GM12878 (cell line): ENCODE measurements around the gene NLRC3. TPM values are rescaled to one million over a fixed set of nuclear protein-coding genes. Genes with fewer than 3 reads are reported as not detected.

Experiments used
- ATAC-seq: fragments of 200-7000 bp; cut with Tn5 transposase; 3 replicates; pipeline ENCODE4 v1.9.1; 2020; ENCODE audit warnings: mild to moderate bottlenecking, moderate library complexity
- BruUV-seq: library from RNA; stranded (reverse); fragments of 400-500 nt; replicated peaks from 2 replicates; lab custom pipeline; 2021; lab: Mats Ljungman, UMichigan
- CTCF ChIA-PET: fragments of 300-600 bp; sonication (Branson Sonifier 250); formaldehyde crosslinking; extraction: SDS; loops from one replicate; lab custom pipeline; 2021; ENCODE audit warnings: inconsistent platforms; lab: Yijun Ruan, JAX
- POLR2A ChIA-PET: fragments of 350-600 bp; formaldehyde crosslinking; extraction: SDS; loops from one replicate; lab custom pipeline; 2021; ENCODE audit warnings: inconsistent platforms; lab: Charles Lee
- RAD21 ChIA-PET: fragments of 300-600 bp; sonication (Branson Sonifier 250); formaldehyde crosslinking; loops from one replicate; lab custom pipeline; 2023; ENCODE audit warnings: antibody characterized with exemption; ENCODE audit not compliant: unreplicated experiment; lab: Charles Lee
- SMC1A ChIA-PET: fragments of 300-600 bp; sonication (Branson Sonifier 250); formaldehyde crosslinking; loops from one replicate; lab custom pipeline; 2023; ENCODE audit not compliant: unreplicated experiment, uncharacterized antibody; lab: Charles Lee
- DNase-seq: peaks from one replicate; pipeline ENCODE4 v3.0.0-alpha.2; 2011; ENCODE audit warnings: low read depth, low spot score
- FAIRE-seq: peaks from 3 replicates; lab custom pipeline; 2011; peaks lifted over from hg19 to GRCh38; lab: Jason Lieb, UNC
- H2AFZ ChIP-seq: 2 replicates; pipeline ENCODE4 v1.6.0; 2011; ENCODE audit warnings: low read depth, low read length, control low read depth; ENCODE audit not compliant: control insufficient read depth
- H3K27ac ChIP-seq: 2 replicates; pipeline ENCODE4 v1.5.1; 2011; ENCODE audit warnings: control low read depth; ENCODE audit not compliant: control insufficient read depth, insufficient read depth
- H3K27me3 ChIP-seq, 2 experiments: replicated peaks in 1 of 2; 2 replicates each; pipeline versions ENCODE4 v1.6.0 to v1.6.1; 2011; ENCODE audit warnings: low read length in 1 of 2; ENCODE audit not compliant: control insufficient read depth in 2 of 2, insufficient read depth in 2 of 2
- H3K36me3 ChIP-seq, 2 experiments: 2 replicates each; pipeline ENCODE4 v1.5.1; 2011; ENCODE audit warnings: low read length in 1 of 2; ENCODE audit not compliant: control insufficient read depth in 2 of 2, insufficient read depth in 2 of 2
- H3K4me1 ChIP-seq: 2 replicates; pipeline ENCODE4 v1.6.1; 2011; ENCODE audit warnings: mild to moderate bottlenecking, low read length, moderate library complexity, mixed read lengths; ENCODE audit not compliant: control insufficient read depth, insufficient read depth
- H3K4me2 ChIP-seq: 2 replicates; pipeline ENCODE4 v1.6.0; 2011; ENCODE audit warnings: control low read depth; ENCODE audit not compliant: control insufficient read depth, insufficient read depth
- H3K4me3 ChIP-seq: fragments of 200-600 bp; sonication (generic); 2 replicates; pipeline ENCODE4 v1.5.1; 2016
- H3K79me2 ChIP-seq: 2 replicates; pipeline ENCODE4 v1.6.0; 2011; ENCODE audit warnings: low read length; ENCODE audit not compliant: control insufficient read depth, insufficient read depth
- H3K9ac ChIP-seq: 2 replicates; pipeline ENCODE4 v1.8.0; 2011; ENCODE audit warnings: low read length, control low read depth, mixed read lengths; ENCODE audit not compliant: control insufficient read depth, insufficient read depth
- H3K9me3 ChIP-seq: replicated peaks from 3 replicates; pipeline ENCODE4 v1.5.1; 2011; ENCODE audit warnings: mild to moderate bottlenecking, low read length; ENCODE audit not compliant: control insufficient read depth, insufficient read depth
- H4K20me1 ChIP-seq: 2 replicates; pipeline ENCODE4 v1.6.0; 2011; ENCODE audit not compliant: control insufficient read depth, insufficient read depth
- GABPA ChIP-seq: IDR thresholded peaks from 2 replicates; pipeline ENCODE4 v1.6.1; 2014; ENCODE audit warnings: antibody characterized with exemption, low read depth, mild to moderate bottlenecking, inconsistent platforms
- JUND ChIP-seq: IDR thresholded peaks from 2 replicates; pipeline ENCODE4 v1.6.1; 2012; ENCODE audit warnings: low read depth, mild to moderate bottlenecking, low read length, improper control_type of control experiment, moderate library complexity
- MTA2 ChIP-seq: fragments of 450-650 bp; IDR thresholded peaks from 2 replicates; pipeline ENCODE4 v1.6.1; 2016; ENCODE audit warnings: low read depth, mild to moderate bottlenecking, moderate library complexity
- NR2C2 ChIP-seq: IDR thresholded peaks from 2 replicates; pipeline ENCODE4 v1.6.1; 2011; ENCODE audit warnings: borderline replicate concordance, low read depth; ENCODE audit not compliant: control insufficient read depth, insufficient read length
- NRF1 ChIP-seq: conservative IDR thresholded peaks from 2 replicates; pipeline ENCODE4 v1.6.1; 2011; ENCODE audit warnings: mild to moderate bottlenecking, low read depth, low read length, improper control_type of control experiment
- POLR2AphosphoS5 ChIP-seq: IDR thresholded peaks from 2 replicates; pipeline ENCODE4 v1.6.1; 2011; ENCODE audit warnings: mild to moderate bottlenecking, low read length, inconsistent platforms
- POU2F2 ChIP-seq: IDR thresholded peaks from 3 replicates; pipeline ENCODE4 v1.6.1; 2011; ENCODE audit warnings: low read depth, mild to moderate bottlenecking, low read length, borderline replicate concordance
- RUNX3 ChIP-seq: IDR thresholded peaks from 2 replicates; pipeline ENCODE4 v1.6.1; 2012; ENCODE audit warnings: low read length, inconsistent platforms
- ZNF207 ChIP-seq: fragments of 450-650 bp; IDR thresholded peaks from 2 replicates; pipeline ENCODE4 v1.6.1; 2014; ENCODE audit warnings: antibody characterized with exemption, mild to moderate bottlenecking, borderline replicate concordance
- ZNF24 ChIP-seq: fragments of 450-650 bp; IDR thresholded peaks from 2 replicates; pipeline ENCODE4 v1.6.1; 2017; ENCODE audit warnings: antibody characterized with exemption, mild to moderate bottlenecking
- WGBS: methylation state at CpG from one replicate; pipeline ENCODE4 v1.1.6; 2016; ENCODE audit warnings: low lambda C conversion rate; ENCODE audit not compliant: insufficient replicate concordance, insufficient coverage; ENCODE audit errors: missing lambda C conversion rate; 5-methylcytosine and 5-hydroxymethylcytosine counted together
- in situ Hi-C: fragments of 300-500 bp; cut with MboI; formaldehyde crosslinking; loops from 9 replicates; pipeline ENCODE4 v1.14.3; 2018; ENCODE audit warnings: mixed read lengths
- intact Hi-C: fragments of 100-400 bp; cut with micrococcal nuclease; formaldehyde crosslinking; loops from one replicate; pipeline ENCODE4 v1.14.2; 2022; ENCODE audit not compliant: unreplicated experiment
- polyA plus RNA-seq, 11 experiments: library from polyadenylated mRNA; depleted of rRNA in 4 of 11; unstranded in 6 of 11; stranded (reverse) in 5 of 11; fragments of >200 nt; fragmentation: Nextera tagmentation in 4 of 11; fragmentation: Illumina TruSeq in 1 of 11; extraction: Ambion mirVana in 4 of 11; extraction: Trizol in 1 of 11; gene quantifications; 1 replicate in 1 of 11; 2 replicates in 10 of 11; pipeline versions ENCODE4 v1.2.1 to v1.2.3, GENCODE V29; 2011 to 2016; ENCODE audit warnings: inconsistent platforms in 2 of 11, missing spikeins in 2 of 11, low read depth in 1 of 11
- total RNA-seq, 4 experiments: library from RNA; depleted of rRNA in 3 of 4; stranded (reverse); fragments of >200 nt in 3 of 4; fragmentation: Illumina TruSeq in 1 of 4; extraction: Trizol in 1 of 4; gene quantifications; 2 replicates each; pipeline versions ENCODE4 v1.2.1 to v1.2.3, GENCODE V29; 2013 to 2021
- TF ChIP-seq, protein P1 (sequence below): fragments of 450-650 bp; IDR thresholded peaks from 2 replicates; pipeline ENCODE4 v1.6.1; 2017; ENCODE audit warnings: antibody characterized with exemption, mild to moderate bottlenecking, moderate library complexity
- TF ChIP-seq, protein P2 (sequence below): IDR thresholded peaks from 2 replicates; pipeline ENCODE4 v1.6.1; 2012; ENCODE audit warnings: low read depth, low read length, improper control_type of control experiment
- TF ChIP-seq, protein P3 (sequence below): IDR thresholded peaks from 2 replicates; pipeline ENCODE4 v1.6.1; 2012; ENCODE audit warnings: mild to moderate bottlenecking, low read depth, low read length
- TF ChIP-seq, protein P4 (sequence below): IDR thresholded peaks from 2 replicates; pipeline ENCODE4 v1.6.1; 2012; ENCODE audit warnings: low read depth, low read length, improper control_type of control experiment

Gene NLRC3
- total and polyA plus RNA-seq, 10 of the 15 experiments (the other 5 are each of a cell fraction or from before 2014, with no cell fraction given), result 2.2 to 17.8 (median 7.6) TPM

GRCh38 chr16:3611146-3611975 lies 34.2 kb upstream of the NLRC3 start, which contains the start of gene SLX4:
Gene SLX4 (minus strand): TSS chr16:3611606. CDS start chr16:3608964, 2,642 bp downstream.
- no TSS peak for BruUV-seq
- intact Hi-C loops (no loop called here), in situ Hi-C loops (no loop called here)
- DNase-seq (no peak), FAIRE-seq (no peak), ATAC-seq (peak; percentile 85)
- H2AFZ ChIP-seq, result peak within 1 kb of the TSS; percentile 88
- SMC1A ChIA-PET, result interaction anchor here (0.8 to 1.3 kb wide), 4 partner anchors 11 to 32 kb away, joined by 3 to 5 read pairs (median 4); no protein-coding TSS in a partner anchor
- POLR2A ChIA-PET, result interaction anchor here (0.7 to 1.5 kb wide), 3 partner anchors 11 to 37 kb away, joined by 3 to 7 read pairs (median 7); partner anchors contain the start of gene NLRC3
- peak within 1 kb of the TSS; percentile 93 for H3K9ac ChIP-seq
- H3K4me3 ChIP-seq, result peak within 1 kb of the TSS; percentile 96
- no peaks in the 10 kb centered on the region for H3K9me3 ChIP-seq
- CTCF ChIA-PET, result interaction anchor here (0.7 to 1.1 kb wide), 3 partner anchors 15 to 84 kb away, joined by 3 to 4 read pairs (median 3); no protein-coding TSS in a partner anchor
- peak within 1 kb of the TSS; percentile 83 for H3K4me2 ChIP-seq
- peaks cover 53% of the 10 kb centered on the region for H3K79me2 ChIP-seq
- RAD21 ChIA-PET, result interaction anchor here (0.8 to 1.5 kb wide), 2 partner anchors 15 to 267 kb away, joined by 3 to 6 read pairs; no protein-coding TSS in a partner anchor
- H3K27me3 ChIP-seq, result no peaks in the 10 kb centered on the region
- H4K20me1 ChIP-seq, result no peaks in the 10 kb centered on the region
- H3K27ac ChIP-seq, result peak within 1 kb of the TSS; percentile 95
- peaks cover 28% of the 10 kb centered on the region for H3K4me1 ChIP-seq
- H3K36me3 ChIP-seq, result peaks cover 0 to 2% of the 10 kb centered on the region in 2 experiments; a peak in 1 of 4 replicates
- WGBS, result 1% methylated on average over 67 of the region's 86 CpGs
- TF ChIP-seq, protein P1, sequence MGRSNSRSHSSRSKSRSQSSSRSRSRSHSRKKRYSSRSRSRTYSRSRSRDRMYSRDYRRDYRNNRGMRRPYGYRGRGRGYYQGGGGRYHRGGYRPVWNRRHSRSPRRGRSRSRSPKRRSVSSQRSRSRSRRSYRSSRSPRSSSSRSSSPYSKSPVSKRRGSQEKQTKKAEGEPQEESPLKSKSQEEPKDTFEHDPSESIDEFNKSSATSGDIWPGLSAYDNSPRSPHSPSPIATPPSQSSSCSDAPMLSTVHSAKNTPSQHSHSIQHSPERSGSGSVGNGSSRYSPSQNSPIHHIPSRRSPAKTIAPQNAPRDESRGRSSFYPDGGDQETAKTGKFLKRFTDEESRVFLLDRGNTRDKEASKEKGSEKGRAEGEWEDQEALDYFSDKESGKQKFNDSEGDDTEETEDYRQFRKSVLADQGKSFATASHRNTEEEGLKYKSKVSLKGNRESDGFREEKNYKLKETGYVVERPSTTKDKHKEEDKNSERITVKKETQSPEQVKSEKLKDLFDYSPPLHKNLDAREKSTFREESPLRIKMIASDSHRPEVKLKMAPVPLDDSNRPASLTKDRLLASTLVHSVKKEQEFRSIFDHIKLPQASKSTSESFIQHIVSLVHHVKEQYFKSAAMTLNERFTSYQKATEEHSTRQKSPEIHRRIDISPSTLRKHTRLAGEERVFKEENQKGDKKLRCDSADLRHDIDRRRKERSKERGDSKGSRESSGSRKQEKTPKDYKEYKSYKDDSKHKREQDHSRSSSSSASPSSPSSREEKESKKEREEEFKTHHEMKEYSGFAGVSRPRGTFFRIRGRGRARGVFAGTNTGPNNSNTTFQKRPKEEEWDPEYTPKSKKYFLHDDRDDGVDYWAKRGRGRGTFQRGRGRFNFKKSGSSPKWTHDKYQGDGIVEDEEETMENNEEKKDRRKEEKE, result no peak
- TF ChIP-seq JUND, result no peak
- TF ChIP-seq ZNF24, result no peak
- peak; percentile 69 for TF ChIP-seq POLR2AphosphoS5
- TF ChIP-seq, protein P2, sequence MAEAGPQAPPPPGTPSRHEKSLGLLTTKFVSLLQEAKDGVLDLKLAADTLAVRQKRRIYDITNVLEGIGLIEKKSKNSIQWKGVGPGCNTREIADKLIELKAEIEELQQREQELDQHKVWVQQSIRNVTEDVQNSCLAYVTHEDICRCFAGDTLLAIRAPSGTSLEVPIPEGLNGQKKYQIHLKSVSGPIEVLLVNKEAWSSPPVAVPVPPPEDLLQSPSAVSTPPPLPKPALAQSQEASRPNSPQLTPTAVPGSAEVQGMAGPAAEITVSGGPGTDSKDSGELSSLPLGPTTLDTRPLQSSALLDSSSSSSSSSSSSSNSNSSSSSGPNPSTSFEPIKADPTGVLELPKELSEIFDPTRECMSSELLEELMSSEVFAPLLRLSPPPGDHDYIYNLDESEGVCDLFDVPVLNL, result no peak
- TF ChIP-seq NR2C2, result no peak
- TF ChIP-seq ZNF207, result no peak; the same call in 1 of the 2 replicates
- peak; percentile 95 for TF ChIP-seq NRF1
- TF ChIP-seq, protein P3, sequence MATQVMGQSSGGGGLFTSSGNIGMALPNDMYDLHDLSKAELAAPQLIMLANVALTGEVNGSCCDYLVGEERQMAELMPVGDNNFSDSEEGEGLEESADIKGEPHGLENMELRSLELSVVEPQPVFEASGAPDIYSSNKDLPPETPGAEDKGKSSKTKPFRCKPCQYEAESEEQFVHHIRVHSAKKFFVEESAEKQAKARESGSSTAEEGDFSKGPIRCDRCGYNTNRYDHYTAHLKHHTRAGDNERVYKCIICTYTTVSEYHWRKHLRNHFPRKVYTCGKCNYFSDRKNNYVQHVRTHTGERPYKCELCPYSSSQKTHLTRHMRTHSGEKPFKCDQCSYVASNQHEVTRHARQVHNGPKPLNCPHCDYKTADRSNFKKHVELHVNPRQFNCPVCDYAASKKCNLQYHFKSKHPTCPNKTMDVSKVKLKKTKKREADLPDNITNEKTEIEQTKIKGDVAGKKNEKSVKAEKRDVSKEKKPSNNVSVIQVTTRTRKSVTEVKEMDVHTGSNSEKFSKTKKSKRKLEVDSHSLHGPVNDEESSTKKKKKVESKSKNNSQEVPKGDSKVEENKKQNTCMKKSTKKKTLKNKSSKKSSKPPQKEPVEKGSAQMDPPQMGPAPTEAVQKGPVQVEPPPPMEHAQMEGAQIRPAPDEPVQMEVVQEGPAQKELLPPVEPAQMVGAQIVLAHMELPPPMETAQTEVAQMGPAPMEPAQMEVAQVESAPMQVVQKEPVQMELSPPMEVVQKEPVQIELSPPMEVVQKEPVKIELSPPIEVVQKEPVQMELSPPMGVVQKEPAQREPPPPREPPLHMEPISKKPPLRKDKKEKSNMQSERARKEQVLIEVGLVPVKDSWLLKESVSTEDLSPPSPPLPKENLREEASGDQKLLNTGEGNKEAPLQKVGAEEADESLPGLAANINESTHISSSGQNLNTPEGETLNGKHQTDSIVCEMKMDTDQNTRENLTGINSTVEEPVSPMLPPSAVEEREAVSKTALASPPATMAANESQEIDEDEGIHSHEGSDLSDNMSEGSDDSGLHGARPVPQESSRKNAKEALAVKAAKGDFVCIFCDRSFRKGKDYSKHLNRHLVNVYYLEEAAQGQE, result no peak
- TF ChIP-seq, protein P4, sequence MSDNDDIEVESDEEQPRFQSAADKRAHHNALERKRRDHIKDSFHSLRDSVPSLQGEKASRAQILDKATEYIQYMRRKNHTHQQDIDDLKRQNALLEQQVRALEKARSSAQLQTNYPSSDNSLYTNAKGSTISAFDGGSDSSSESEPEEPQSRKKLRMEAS, result peak; percentile 57; the same call in 1 of the 2 replicates
- TF ChIP-seq GABPA, result 0 out of 2 replicates have a peak, but pooled peaks have one; percentile 37
- TF ChIP-seq MTA2, result no peak
- TF ChIP-seq RUNX3, result no peak
- TF ChIP-seq POU2F2, result peak; percentile 53; the same call in 1 of the 3 replicates
